Stimulated activated CD8-positive, alpha-beta memory T cell treated with anti-CD3 and anti-CD28 coated beads, Interleukin-12 subunit alpha, Interleukin-12 subunit beta, amount 100 ng/mL, for 4 hours (primary cell): Measurements from ENCODE around the gene SLC24A4.

ENCODE experiments used
- DNase-seq: peaks from one replicate; pipeline ENCODE4 v3.0.0-alpha.2; 2020; ENCODE audit warnings: low read depth

The SLC24A4 gene

DNA sequence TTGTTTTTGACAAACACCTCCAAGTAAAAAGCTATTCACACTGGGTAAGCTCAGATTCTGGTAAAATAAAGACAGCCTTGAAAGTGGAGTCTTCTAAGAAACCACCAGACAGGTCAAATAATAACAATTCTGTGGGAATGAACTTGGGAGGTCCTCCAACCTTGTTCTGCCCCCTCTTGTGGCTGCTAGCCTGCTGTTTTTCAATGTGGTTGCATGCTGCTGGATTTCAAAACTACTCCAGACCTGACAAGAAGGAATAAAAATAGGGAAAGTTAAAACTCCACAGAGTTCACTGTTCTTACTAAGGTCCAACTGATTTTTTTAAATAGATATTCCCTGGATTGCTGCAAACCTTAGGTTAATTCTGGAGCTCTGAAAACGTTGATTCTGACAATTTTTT, 158.4 kb downstream of the SLC24A4 start:
- no peak for DNase-seq

DNA sequence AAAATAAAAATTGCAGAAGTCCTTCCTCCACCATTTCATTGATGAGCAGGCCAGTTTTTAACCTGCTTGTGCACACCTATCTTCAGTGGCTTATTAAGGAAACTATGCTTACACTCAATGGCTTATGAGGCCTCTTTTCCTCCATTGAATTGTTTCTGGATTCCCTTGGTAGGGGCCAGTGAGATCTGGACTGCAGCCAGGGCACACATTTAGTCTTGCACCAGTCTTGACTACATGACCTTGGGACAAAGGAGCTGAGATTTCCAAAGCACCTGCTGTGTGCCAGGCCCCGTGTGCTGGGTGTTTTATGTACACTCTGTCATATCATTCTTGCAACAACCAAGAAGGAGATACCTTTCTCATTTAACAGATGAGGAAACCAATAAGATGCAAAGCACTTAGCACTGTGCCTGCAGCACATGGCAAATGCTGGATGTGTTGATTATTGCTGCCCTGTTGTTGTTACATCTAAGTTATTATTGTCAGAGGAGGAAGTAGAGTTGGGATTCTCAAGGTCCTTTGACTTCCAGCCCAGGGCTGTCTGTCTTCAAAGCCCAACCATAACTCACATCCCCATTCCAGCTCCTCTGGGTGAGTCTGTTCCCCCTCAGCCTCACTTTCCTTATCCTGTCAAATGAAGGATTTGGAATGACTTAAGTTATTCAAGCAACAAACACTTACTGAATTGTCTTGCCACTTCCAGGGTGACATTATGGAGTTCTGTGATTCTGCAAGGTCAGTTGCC, 159.0 kb downstream of the SLC24A4 start:
- no peak for DNase-seq

DNA sequence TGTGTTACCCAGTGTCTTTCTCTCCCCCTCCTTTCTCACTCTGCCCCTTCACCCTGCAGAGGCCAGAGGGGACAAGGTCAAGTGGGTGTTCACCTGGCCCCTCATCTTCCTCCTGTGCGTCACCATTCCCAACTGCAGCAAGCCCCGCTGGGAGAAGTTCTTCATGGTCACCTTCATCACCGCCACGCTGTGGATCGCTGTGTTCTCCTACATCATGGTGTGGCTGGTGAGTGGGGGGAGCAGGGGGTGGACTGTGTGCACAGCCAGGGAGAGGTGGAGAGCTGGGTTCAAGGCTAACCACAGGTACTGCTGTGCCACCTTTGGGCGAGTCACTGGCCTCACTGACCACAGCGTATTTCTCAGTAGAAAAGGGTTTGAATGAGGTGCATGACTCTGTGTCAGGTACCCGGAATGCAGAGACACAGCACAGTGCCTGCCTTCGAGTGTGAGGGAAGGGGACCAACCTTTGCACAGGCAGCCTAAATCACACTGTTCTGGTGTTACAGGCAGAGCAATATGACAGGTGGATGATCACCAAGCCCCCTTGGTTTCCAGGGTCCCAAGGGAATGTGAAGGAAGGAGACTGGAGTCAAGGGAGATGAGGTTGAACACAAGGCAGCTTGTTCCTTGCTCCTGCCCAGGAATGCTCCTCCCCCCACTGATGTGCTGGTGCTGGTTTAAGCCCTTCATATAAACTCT, 159.8 kb downstream of the SLC24A4 start:
- DNase-seq = no peak

DNA sequence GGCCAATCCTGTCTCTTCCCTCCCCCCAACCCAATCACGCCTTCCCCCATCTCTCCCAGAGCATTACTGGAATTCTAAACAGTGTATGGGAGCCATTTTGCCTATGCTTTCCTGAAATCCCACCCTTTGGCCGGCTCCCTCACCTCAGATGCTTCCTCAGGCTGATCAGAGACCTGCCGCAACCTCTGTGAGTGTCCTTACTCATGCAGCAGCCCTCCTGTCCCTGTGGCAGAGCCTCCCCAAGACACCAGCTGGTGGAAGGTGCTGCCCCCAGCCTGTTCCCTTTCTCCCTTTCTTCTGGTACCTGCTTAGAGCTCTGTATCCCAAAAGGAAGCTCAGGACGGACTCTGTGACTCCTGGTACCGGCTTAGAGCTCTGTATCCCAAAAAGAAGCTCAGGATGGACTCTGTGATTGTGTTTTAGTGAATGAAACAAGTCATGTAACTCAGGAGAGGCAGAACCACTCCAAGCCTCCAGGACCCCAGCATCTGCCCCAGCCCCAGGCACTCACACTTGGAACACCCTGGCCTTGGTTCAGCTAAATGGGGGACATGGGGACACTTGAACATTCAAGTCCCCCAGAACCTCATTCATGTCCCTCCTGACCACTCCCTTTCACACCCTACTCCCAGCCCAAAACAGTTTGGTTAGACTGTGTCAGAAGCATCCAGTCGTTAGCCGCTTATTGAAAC, 161.3 kb downstream of the SLC24A4 start:
- no peak for DNase-seq

DNA sequence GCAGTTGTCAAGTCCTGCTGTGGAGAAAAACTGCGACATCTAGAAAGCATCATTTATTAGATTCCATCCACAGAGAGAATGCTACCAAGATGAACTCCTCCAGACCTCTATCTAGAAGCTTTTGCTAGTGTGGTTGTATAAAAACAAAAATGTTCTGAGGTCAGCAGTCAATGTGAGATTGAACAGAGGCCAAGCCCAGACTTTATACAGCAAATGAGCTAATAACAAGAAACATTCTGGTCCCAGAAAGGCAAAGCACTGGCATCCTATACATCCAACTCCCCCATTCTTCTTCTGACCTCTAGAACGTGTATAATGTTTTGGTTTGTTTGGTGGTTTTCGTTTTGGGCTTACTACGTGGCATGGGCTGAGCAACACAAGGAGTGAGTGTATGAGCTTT, 163.9 kb downstream of the SLC24A4 start:
- no peak for DNase-seq

DNA sequence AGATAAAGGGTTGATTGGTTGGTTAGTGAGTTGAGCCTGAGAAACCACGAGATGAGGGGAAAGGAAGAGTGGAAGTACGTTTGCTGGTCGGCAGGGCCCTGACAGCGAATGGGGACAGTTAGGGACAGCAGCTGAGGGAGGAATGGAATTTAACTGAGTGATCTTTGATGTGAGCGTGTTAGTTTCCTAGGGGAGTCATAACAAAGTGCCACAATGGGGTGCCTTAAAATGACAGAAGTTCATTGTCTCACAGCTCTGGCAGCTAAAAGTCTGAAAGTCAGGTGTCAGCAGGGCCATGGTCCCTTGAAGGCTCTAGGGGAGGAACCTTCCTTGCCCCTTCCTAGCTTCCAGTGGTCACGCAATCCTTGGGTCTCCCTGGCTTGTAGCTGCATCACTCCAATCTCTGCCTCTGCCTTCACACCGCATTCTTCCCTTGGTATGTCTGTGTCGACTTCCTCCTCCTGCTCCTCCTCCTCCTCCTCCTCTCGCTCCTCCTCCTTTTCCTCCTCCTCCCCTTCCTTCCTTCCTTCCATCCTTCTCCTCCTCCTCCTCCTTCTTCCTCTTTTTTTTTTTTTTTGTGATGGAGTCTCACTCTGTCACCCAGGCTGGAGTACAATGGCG, 164.7 kb downstream of the SLC24A4 start:
- no peak for DNase-seq

DNA sequence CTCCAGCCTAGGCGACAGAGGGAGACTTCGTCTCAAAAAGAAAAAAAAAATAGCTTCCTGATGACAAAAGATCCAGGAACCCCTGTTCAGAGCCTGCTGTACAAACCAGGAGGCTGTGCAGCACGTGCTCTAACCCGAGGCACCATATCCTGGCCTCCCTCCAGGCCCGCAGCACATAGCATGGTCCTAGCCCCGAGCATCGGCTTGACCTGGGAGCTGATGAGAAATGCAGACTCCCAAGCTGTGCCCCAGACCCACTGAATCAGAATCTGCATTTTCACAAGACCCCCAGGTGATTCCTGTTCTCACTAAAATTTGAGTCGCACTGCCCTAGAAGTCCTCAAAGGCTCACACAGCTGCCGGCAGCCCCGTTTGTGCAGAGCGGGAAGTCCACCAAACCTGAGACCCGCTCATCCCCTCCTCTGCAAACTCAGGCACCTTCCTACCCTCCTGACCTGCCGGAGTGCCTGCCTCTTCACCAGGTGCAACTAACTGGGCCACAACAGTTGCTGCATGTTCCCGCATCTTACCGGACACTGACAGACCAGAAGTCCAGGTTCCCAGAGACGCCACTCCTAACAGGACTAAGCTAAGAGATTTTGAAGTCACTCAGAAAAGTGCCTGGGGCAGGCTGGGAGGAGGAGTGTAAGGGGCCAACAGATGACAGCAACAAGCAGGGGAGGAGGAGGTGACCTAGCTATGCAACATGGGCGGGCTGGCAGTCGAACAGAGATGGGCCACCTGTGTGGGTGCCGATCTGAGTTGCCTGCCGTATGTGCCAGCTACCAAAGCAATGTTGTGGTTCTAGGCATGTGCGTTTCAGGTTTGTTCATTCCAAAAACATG, 166.7 kb downstream of the SLC24A4 start:
- no peak for DNase-seq

DNA sequence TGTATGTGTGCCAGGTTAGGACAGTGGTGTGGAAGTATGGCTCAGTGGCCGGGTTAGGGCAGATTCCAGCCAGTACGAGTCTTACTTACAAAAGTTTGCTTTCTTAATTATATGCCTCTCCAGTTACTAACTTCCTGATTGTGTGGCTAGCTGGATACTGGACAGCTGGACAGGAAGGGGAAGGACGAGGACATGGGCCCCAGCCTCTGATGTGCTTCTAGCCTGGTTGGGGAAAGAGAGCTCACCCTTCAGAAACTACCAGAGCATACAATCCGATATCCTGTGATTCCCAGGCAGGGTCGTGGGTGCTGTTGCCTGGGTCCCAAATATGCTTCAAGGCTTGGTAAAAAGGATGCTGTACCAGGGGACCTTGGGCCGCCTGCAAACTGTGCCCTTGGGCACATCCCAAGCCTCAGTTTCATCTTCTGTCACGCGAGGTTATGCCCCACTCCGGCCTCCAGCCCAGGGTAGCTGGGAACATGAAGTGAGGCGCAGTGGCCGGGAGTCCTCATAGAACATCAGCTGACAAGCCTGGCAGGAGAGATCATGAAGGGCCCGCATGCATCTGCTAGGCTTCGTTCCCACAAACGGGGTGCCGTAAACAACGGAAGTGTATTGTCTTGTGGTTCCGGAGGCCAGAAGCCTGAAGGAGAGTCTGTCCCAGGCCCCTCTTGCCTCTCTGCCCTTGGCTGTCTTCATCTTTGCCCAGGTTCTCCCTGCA, 167.4 kb downstream of the SLC24A4 start:
- DNase-seq = no peak

DNA sequence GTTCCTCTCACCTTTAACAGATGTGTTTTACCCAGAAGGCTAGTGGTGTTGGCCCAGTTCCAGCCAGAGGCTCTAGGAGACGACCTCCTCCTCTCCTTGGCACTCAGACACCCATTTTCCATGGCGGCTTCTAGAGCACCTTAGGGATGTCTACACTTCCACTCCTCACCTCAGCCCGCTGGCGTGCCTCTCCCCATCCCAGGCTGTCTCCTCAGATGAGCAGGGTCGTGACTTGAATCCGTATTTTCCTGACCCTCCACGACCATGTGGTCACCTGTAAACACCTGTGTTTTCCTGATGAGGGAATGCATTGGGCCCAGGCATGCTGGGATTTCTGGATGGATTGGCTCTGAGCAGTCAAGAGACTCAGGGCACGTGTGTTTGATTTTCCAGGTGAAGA, 168.8 kb downstream of the SLC24A4 start:
- no peak for DNase-seq

DNA sequence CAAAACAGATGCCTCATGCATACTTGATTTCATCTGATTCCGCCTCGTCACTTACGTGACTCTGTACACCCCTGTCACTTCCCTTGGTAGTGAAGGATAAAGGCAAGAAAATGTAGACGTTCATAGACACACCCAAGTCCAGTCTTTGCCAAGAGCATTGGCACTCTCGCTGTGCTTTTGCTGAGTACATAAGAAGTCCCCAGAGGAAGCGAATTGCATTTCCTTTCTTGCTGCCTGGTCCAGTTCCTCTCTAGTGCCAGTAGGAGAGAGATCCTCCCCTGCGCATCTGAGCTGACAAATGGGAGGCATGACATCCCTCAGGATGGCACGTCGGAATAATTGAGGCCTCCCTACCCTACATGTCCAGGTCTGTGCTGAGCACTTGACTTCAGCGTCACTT, 169.3 kb downstream of the SLC24A4 start:
- no peak for DNase-seq

DNA sequence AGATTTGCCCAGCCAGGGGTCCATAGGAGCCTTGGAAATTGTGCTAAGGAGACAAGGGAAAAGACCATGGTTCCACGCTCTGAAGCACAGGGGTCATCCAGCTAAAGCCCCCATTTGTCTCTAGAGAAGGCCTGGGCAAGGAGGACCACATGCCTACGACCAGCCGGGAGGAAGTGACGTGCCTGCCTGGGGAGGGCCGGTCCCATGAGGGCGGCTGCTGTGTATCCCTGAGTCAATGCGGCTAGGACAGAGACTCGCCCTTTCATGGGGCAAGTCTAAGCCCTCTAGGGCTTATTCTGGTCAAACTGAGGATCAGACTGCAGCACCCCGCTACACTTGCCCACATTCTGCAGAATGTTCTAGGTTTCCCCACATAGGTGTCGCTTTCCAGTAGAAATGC, 170.1 kb downstream of the SLC24A4 start:
- DNase-seq = no peak

DNA sequence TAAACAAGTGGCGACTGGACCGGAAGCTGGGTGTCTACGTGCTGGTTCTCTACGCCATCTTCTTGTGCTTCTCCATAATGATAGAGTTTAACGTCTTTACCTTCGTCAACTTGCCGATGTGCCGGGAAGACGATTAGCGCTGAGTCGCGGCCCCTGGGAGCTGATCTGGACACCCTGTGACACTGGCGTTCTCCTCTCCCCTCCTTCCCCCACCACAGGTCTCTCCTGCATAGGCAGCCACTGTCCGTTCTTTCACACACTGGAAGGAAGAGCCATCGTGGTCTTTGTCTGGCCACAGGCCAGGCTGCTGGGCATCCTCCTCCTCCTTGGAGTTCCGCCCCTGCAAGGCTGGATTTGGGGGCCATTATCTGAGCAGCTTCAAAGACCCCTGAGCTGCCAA, 170.5 kb downstream of the SLC24A4 start:
- DNase-seq = no peak

DNA sequence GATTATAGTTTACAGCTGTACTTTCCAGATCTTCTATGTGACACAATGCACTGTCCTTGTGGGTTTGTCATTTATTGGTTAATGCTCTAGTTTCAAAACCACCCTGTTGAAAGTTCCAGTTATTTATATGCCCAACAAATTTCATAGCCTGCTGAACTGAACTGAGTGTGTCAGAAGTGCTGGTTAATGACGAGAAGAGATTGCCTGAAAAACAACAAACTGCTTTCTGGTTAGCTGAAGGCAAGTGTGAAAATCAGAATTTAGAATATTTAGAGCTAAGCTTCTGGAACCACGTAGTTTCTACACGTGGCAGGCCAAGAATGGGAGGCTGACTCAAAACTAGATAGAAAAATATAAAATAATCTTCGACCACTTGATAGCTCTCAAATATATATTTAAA, 171.5 kb downstream of the SLC24A4 start:
- no peak for DNase-seq

DNA sequence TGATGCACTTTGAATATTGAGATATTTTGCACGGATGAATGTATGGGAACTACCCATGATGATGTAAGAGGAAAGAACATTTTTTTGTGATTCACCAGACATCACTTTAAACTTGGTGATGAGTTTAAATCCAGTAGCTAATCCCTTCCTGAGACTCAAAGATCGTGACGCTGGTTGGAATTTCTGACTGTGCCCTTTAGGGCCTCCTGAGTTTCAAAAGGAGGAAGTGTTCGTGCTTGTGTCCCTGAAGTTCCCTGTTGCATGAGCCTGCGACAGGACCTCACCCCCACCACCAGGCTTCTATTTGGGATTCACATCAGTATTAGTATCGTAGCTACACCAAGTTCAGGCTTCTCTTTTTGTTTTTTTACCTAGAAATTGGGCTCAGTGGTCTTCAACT, 172.1 kb downstream of the SLC24A4 start:
- no peak for DNase-seq

DNA sequence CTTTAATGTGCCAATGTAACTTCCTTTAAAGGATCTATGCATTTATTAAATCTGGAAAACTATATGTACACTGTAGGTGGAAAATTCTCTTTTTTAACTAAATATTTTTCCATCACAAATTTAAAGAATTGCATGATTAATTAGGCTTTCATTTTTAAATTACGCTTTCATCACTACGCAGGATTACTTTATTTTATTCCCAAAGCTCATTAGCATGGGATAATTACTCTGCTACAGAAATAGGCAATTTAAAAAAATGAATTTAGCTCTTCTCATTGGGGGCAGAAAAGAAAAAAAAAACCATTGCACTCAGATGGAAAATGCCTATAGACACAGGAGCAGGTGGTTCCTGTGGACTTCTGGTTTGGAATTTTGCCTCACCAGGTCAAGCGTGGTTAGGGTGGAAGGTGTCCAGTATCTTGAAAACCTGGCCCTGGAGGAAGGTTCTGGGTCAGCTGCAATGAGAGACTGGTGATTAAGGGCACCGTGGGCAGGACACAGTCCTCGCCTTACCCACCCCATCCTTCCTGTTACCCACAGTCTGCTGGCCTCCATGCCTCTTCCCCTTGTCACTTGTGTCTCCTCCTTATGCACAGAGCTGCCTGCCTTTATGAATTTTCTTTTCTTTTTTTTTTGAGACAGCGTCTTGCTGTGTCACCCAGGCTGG, 173.4 kb downstream of the SLC24A4 start:
- DNase-seq = no peak

DNA sequence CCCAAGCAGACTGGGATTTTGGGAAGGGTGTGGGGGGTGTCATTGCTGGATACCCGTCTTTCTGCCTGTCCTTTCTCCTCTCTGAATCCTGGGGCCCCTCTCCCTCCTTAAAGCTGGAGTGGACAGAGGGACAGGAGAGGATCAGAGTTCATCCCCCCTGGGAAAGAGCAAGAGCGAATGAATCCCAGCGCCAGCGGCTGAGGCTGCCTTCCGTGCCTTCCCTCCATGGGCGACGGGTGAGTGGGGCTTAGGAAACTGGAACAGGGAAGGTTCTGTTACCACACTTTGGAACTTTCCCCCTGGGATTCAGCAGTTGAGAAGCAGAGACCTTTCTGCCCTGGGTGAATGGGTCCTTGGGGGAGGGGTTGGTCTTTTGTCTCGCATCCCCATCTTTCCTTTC, 174.4 kb downstream of the SLC24A4 start:
- DNase-seq = no peak

DNA sequence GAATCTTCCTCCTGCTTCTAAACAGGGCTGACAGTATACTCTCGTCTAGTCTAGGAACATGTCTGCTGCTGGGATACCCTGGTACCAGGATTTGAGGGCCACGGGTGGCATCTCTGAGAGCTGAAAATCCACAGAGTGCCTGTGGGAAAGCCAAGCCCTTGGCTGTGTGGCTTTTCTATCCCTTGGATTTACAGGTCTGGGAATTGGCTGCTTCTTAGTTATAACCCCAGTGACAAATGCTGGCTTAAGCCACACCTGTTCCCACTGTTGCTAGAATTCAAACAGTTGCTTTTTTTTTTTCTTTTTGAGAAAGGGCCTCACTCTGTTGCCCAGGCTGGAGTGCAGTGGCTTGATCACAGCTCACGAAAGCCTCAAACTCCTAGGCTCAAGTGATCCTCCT, 176.3 kb downstream of the SLC24A4 start:
- DNase-seq = no peak

DNA sequence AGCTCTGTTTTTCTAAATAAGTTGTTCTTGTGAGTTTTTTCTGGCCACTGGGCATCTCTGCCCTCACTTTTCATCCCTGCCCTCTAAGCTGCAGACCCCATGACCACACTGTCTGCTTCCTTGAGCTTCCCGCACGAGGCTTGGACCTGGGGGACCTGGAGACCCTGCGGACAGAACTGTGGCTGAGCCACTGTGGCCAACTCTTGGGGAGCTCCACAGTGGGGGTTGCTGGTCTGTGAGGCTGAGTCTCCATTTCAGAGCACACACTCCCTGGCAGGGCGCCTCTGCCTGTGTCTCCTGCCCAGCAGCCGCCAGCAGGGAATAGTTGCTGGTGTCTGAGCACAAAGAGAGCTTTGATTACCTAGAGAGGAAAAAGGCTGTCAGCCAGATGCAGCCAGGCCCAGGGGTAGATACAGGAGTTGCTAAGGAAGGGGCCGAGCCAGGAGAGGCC, 177.6 kb downstream of the SLC24A4 start:
- DNase-seq = no peak

DNA sequence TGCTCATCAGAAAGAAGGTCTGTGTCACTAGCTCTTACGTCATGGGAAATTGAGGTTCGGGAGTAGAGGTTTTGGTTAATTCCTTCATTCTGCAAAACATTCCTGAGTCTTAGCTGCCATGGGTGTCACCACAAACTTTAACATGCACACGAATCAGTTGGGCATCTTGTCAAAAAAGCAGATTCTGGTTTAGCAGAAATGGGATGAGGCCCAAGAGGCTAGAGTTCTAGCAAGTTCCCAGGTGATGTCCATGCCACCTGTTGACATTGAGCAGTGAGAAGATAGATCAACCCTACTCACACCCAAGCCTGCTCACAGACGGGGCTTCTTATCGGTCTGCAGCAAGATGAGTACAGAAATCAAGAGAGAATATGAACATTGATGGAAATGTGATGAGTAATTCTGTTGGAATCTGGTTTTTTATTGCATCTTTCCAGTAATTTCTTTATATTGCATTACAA, 179.0 kb downstream of the SLC24A4 start:
- no peak for DNase-seq

DNA sequence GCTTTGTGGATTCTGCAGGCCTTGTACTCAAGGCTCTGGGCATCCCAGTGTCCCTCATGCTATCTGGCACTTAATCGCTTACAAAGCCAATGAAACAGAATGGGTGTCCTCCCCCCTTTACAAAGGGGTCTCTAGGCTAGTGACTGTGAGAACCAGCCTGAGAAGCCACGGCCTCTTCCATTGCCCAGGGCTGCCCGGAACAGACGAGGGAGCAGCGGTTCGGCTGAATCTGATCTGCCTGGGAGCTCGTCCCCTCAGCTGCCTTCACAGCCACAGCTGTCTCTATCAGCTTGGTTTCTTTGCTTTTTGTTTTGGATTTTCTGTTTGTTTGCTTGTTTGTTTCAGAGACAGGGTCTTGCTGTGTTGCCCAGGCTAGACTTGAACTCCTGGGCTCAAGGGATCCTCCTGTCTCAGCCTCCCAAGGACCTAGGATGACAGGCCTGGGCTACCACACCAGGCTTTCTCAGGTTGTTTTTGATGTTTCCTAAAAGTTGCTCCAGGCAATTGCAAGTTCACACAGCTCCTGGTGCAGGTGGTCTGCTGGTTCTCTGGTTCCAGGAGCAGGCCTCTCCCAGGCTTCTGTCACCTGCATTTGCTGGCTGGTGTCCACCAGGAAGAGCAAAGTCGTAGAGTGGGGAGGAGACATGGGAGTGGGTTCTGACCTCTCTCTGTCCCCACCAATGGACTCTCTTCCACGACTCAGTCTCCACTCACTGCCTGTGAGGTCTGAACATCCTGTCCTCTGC, 179.7 kb downstream of the SLC24A4 start:
- DNase-seq = no peak
